GM18951 (cell line): Measurements from ENCODE around the gene TRIO.
"Not testable (repeated sequence)": the region's sequence is repeated elsewhere in the genome, so short reads cannot be mapped to it uniquely, and the experiment has no call there.

Experiments used
- POLR2A ChIP-seq: IDR thresholded peaks from 4 replicates; pipeline ENCODE4 v1.6.1; 2011; ENCODE audit warnings: mild to moderate bottlenecking; ENCODE audit not compliant: insufficient read length, insufficient read depth; ENCODE audit errors: extremely low read depth
- in situ Hi-C: fragments of 300-500 bp; cut with MboI; formaldehyde crosslinking; loops from one replicate; pipeline ENCODE4 v1.12.0; 2022; ENCODE audit warnings: low sequenced_read_pairs, mixed read lengths, inconsistent platforms; ENCODE audit not compliant: unreplicated experiment

TRIO gene

GRCh38 chr5:14386884-14387624, 243.9 kb downstream of the TRIO start:
- no peak for TF ChIP-seq POLR2A
- in situ Hi-C loops, result no loop called here

DNA sequence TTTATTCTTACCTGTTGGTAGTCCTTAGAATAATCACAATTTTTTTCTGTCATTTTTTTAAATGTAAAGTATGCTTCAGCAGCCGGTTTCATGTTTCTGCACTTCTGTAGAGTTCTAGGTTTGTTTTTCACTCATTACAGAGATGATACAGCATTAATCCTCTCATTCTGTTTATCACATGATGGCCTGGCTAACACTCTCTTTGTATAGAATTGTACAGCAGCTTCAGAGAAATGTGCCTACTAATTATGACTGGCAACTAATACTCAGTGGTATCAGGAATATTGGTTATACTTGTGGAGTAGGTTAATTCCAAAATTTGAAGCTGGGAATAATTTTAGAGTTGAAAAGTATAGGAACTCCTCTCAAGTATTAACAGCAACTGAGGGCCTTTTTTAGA, 245.6 kb downstream of the TRIO start:
- in situ Hi-C loops, result no loop called here
- TF ChIP-seq POLR2A, result no peak

DNA sequence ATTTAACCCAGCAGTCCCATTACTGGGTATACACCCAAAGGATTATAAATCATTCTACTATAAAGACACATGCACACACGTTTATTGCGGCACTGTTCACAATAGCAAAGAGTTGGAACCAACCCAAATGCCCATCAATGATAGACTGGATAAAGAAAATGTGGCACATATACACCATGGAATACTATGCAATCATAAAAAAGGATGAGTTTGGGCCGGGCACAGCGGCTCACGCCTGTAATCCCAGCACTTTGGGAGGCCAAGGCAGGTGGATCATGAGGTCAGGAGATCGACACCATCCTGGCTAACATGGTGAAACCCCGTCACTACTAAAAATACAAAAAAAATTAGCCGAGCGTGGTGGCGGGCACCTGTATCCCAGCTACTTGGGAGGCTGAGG, 249.4 kb downstream of the TRIO start:
- in situ Hi-C loops, result not testable (repeated sequence)

GRCh38 chr5:14394365-14394764, 251.2 kb downstream of the TRIO start:
- no peak for TF ChIP-seq POLR2A
- in situ Hi-C loops, result no loop called here

DNA sequence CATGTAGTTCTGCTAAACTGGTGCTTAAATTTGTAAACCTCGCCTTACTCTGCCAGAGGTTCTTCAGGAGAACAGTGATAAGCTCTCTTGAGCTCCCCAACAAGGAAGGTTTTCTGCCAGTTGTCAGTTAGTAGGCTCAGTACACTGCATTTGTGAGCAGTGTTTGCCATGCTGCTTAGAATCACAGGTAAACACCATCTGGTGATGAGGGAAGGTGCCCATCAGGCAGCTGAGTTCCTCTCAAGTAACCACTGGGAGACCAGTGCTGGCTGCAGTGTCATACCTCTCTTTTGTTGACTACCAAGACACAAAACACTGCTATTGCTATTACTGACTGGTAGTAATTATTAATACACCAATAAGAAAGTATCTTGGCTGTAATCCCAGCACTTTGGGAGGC, 252.3 kb downstream of the TRIO start:
- TF ChIP-seq POLR2A, result no peak
- in situ Hi-C loops, result no loop called here

DNA sequence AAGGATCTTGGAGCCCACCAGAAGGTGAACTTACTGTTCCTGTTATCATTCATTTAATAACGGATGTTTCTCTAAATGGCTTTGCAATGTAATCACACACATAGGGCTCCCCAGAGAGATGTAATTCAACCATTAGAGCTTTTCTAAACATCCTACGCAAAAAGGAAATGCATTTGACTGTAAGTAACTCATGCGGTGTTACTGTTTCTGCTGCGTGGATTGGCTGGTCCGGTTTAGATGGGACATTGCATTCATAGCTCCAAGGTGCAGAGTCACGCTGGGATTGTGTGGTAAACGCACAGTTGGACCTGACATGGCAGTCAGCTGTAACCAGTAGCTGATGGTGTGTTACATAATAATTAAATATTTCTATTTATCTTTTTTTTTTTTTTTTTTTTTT, 252.9 kb downstream of the TRIO start:
- no peak for TF ChIP-seq POLR2A
- in situ Hi-C loops, result no loop called here

DNA sequence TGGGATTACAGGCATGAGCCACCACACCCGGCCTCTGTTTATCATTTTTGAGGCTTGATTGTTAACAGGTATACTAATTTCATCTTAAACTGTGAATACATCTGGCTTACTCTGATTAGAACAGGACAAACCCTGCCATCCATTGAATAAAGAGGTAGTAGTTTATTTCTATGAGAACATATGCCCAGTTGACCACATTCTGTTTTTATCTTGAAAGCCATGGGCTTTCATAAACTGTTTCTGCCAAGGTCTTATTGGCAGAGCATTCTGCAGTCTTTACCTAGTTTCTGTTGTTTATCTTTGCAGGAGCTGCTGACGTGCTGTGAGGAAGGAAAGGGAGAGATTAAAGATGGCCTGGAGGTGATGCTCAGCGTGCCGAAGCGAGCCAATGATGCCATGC, 253.6 kb downstream of the TRIO start:
- in situ Hi-C loops, result no loop called here
- no peak for TF ChIP-seq POLR2A

DNA sequence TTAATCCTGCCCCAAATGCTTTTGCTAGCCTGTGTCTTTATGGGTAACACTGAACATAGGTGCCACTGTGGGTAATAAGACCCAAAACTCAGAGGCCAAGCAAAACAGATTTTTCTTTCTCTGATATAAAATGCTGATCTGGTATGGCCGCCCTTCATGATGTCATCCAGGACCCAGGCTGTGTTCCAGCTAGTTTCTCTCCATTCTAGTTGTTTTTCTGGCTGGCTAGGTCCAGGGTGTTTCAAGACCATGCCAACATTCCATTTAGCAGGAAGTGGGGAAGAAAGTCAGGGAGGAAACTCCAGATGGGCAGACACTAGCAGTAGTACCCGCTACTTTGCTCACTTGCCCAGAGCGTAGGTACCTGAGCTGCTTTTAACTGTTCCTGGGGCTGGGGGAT, 254.6 kb downstream of the TRIO start:
- in situ Hi-C loops, result no loop called here

GRCh38 chr5:14399054-14399692, 256.0 kb downstream of the TRIO start:
- in situ Hi-C loops, result no loop called here
- no peak for TF ChIP-seq POLR2A

More for the DNA sequence above, 254.6 kb downstream of the TRIO start:
- no peak for TF ChIP-seq POLR2A

GRCh38 chr5:14400085-14400484, 256.9 kb downstream of the TRIO start:
- in situ Hi-C loops, result loop anchor here (25.0 kb wide), 1 partner anchor 237 kb away; no protein-coding TSS in a partner anchor

DNA sequence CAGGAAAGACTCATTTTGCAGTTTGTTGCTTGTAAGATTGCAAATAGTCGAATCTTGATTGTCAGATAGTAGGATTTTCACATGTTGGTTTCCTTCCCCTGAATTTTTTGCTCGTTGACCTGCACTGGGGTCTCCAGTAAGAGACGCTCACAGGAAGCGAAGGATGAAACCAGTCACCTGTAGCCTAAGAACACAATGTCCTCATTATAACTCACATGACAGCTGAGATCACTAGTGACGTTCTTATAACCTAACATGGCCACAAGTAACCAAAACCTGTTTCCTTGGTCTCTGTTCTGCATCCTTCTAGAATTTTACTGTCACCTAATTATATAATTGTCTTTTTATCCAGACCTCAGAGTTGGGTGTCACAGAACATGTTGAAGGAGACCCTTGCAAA, 257.5 kb downstream of the TRIO start:
- no peak for TF ChIP-seq POLR2A
- in situ Hi-C loops, result loop anchor here (25.0 kb wide), 1 partner anchor 237 kb away; no protein-coding TSS in a partner anchor

More at GRCh38 chr5:14400085-14400484, 256.9 kb downstream of the TRIO start:
- TF ChIP-seq POLR2A, result no peak

DNA sequence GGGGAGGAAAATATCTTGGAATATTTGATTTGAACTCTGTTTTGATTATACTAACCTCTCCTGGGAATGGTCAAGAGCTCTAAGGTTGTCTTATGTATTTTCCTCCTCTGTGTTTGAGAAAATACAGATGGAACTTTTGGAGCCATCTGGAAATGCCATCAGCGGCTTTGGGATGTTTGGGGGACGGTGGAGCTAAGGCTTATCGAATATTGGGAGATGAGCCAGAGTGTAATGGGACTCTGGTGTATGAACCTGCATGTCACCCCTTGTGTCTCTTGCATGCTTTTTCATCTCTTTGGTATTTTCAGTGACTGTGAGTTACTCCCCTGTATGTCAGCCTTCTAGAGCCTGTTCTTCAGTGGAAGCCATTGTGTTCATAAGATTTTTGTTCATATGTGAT, 258.5 kb downstream of the TRIO start:
- no peak for TF ChIP-seq POLR2A
- in situ Hi-C loops, result loop anchor here (25.0 kb wide), 1 partner anchor 236 kb away; no protein-coding TSS in a partner anchor

GRCh38 chr5:14402424-14402823, 259.3 kb downstream of the TRIO start:
- in situ Hi-C loops, result loop anchor here (25.0 kb wide), 1 partner anchor 235 kb away; no protein-coding TSS in a partner anchor
- TF ChIP-seq POLR2A, result no peak

DNA sequence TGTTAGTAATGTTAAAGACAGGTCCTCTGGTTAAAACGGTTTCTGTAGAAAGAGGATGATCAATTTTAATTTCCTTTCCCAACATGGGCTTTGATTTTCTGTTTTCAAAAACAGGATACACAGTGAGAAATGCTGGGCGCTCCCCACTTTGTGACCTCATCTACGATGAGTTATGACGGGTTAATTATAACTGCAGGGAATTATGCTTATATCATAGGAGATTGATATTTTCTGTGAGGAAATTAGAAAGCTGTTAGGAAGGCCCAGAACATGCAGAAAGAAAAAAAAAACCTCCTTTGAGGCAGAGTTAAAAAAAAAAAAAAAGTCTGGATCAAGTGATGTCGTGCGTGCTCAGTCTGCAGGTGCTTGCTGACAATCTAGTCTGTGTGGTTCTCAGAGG, 261.6 kb downstream of the TRIO start:
- in situ Hi-C loops, result loop anchor here (25.0 kb wide), 1 partner anchor 233 kb away; no protein-coding TSS in a partner anchor
- no peak for TF ChIP-seq POLR2A
